Activated CD4-positive, alpha-beta memory T cell treated with anti-CD3 and anti-CD28 coated beads, Interleukin-2, amount 10 ng/mL, durations not matched to agents 7 days and 5 days (primary cell): Measurements from ENCODE around the gene RANBP17. TPM values are rescaled to one million over a fixed set of nuclear protein-coding genes. Genes with fewer than 3 reads are reported as not detected.
A peak's percentile ranks its signal among the peaks of the same experiment; 100 is the strongest.

Experiments
- CTCF ChIA-PET: fragments of 350-600 bp; sonication (Branson Sonifier 250); formaldehyde crosslinking; loops from one replicate; lab custom pipeline; 2021; ENCODE audit warnings: antibody characterized with exemption, inconsistent platforms; lab: Charles Lee
- POLR2A ChIA-PET: fragments of 350-600 bp; sonication (Branson Sonifier 250); formaldehyde crosslinking; loops from one replicate; lab custom pipeline; 2021; ENCODE audit warnings: antibody characterized with exemption; lab: Charles Lee
- DNase-seq: peaks from one replicate; pipeline ENCODE4 v3.0.0-alpha.2; 2020
- H3K27ac Mint-ChIP-seq: one replicate; pipeline ENCODE4 v1.8.0; 2021; ENCODE audit warnings: mild to moderate bottlenecking, mixed read lengths
- H3K27me3 Mint-ChIP-seq: one replicate; pipeline ENCODE4 v1.8.0; 2021; ENCODE audit warnings: mixed read lengths
- H3K36me3 Mint-ChIP-seq: one replicate; pipeline ENCODE4 v1.8.0; 2021; ENCODE audit warnings: low read depth, mixed read lengths
- H3K4me1 Mint-ChIP-seq: one replicate; pipeline ENCODE4 v1.8.0; 2021; ENCODE audit warnings: mixed read lengths
- H3K4me3 Mint-ChIP-seq: one replicate; pipeline ENCODE4 v1.8.0; 2021; ENCODE audit warnings: mild to moderate bottlenecking, mixed read lengths
- H3K9me3 Mint-ChIP-seq: one replicate; pipeline ENCODE4 v1.8.0; 2021; ENCODE audit warnings: mixed read lengths
- total RNA-seq, 2 experiments: library from RNA; stranded (reverse); gene quantifications; one replicate each; pipeline ENCODE4 v1.2.3, GENCODE V29; 2021

The RANBP17 gene
- total RNA-seq, 2 experiments from 2014 or later = not detected

GRCh38 chr5:171226864-171227263, 365.0 kb downstream of the RANBP17 start:
- CTCF ChIA-PET = interaction anchor here (1.0 kb wide), 1 partner anchor 13 kb away, joined by 3 read pairs; no protein-coding TSS in a partner anchor
- Mint-ChIP-seq H3K27ac (no peak overlapping the region), H3K36me3 (no peaks in the 10 kb centered on the region), H3K4me3 (no peak overlapping the region), H3K27me3 (peaks cover 5% of the 10 kb centered on the region), H3K9me3 (no peaks in the 10 kb centered on the region), H3K4me1 (peaks cover 6% of the 10 kb centered on the region)
- no peak for DNase-seq
- POLR2A ChIA-PET = no interaction called here

GRCh38 chr5:171236651-171237050, 374.8 kb downstream of the RANBP17 start:
- ChIA-PET POLR2A (no interaction called here), CTCF (no interaction called here)
- H3K27ac Mint-ChIP-seq = no peak overlapping the region
- H3K27me3 Mint-ChIP-seq = peaks cover 18% of the 10 kb centered on the region
- no peaks in the 10 kb centered on the region for H3K36me3 Mint-ChIP-seq
- no peaks in the 10 kb centered on the region for H3K4me1 Mint-ChIP-seq
- DNase-seq = no peak
- no peaks in the 10 kb centered on the region for H3K9me3 Mint-ChIP-seq
- no peak overlapping the region for H3K4me3 Mint-ChIP-seq

- Mint-ChIP-seq H3K9me3 (no peaks in the 10 kb centered on the region), H3K27ac (no peak overlapping the region), H3K36me3 (no peaks in the 10 kb centered on the region), H3K4me1 (no peaks in the 10 kb centered on the region), H3K27me3 (peaks cover 17% of the 10 kb centered on the region), H3K4me3 (no peak overlapping the region)
- ChIA-PET CTCF (no interaction called here), POLR2A (no interaction called here)
- DNase-seq = no peak
Measured at GRCh38 chr5:171242521-171242920, 380.7 kb downstream of the RANBP17 start.

- ChIA-PET CTCF (interaction anchor here (1.2 kb wide), 1 partner anchor 239 kb away, joined by 3 read pairs; no protein-coding TSS in a partner anchor), POLR2A (no interaction called here)
- no peak overlapping the region for H3K4me3 Mint-ChIP-seq
- H3K27me3 Mint-ChIP-seq = peaks cover 6% of the 10 kb centered on the region
- H3K4me1 Mint-ChIP-seq = no peaks in the 10 kb centered on the region
- no peak for DNase-seq
- no peaks in the 10 kb centered on the region for H3K36me3 Mint-ChIP-seq
- no peak overlapping the region for H3K27ac Mint-ChIP-seq
- H3K9me3 Mint-ChIP-seq = peaks cover 7% of the 10 kb centered on the region
Measured at GRCh38 chr5:171246231-171246630, 384.4 kb downstream of the RANBP17 start.

- DNase-seq = no peak
- no peaks in the 10 kb centered on the region for H3K36me3 Mint-ChIP-seq
- no peaks in the 10 kb centered on the region for H3K4me1 Mint-ChIP-seq
- H3K27me3 Mint-ChIP-seq = peaks cover 4% of the 10 kb centered on the region
- H3K27ac Mint-ChIP-seq = no peak overlapping the region
- ChIA-PET POLR2A (no interaction called here), CTCF (no interaction called here)
- no peak overlapping the region for H3K4me3 Mint-ChIP-seq
- peaks cover 7% of the 10 kb centered on the region for H3K9me3 Mint-ChIP-seq
Measured at GRCh38 chr5:171249460-171249859, 387.6 kb downstream of the RANBP17 start.

- CTCF ChIA-PET = no interaction called here
- Mint-ChIP-seq H3K9me3 (peaks cover 7% of the 10 kb centered on the region), H3K4me3 (no peak overlapping the region), H3K27me3 (peaks cover 9% of the 10 kb centered on the region), H3K27ac (no peak overlapping the region), H3K36me3 (no peaks in the 10 kb centered on the region), H3K4me1 (no peaks in the 10 kb centered on the region)
- no peak for DNase-seq
- POLR2A ChIA-PET = no interaction called here
Measured at GRCh38 chr5:171250738-171251137, 388.9 kb downstream of the RANBP17 start.

GRCh38 chr5:171251519-171251918, 389.7 kb downstream of the RANBP17 start:
- ChIA-PET CTCF (no interaction called here), POLR2A (no interaction called here)
- Mint-ChIP-seq H3K27ac (no peak overlapping the region), H3K27me3 (peaks cover 9% of the 10 kb centered on the region), H3K4me1 (no peaks in the 10 kb centered on the region), H3K9me3 (peaks cover 7% of the 10 kb centered on the region), H3K36me3 (no peaks in the 10 kb centered on the region), H3K4me3 (no peak overlapping the region)
- DNase-seq = no peak

GRCh38 chr5:171252674-171253073, 390.9 kb downstream of the RANBP17 start:
- ChIA-PET CTCF (no interaction called here), POLR2A (no interaction called here)
- H3K4me1 Mint-ChIP-seq = no peaks in the 10 kb centered on the region
- no peak for DNase-seq
- peaks cover 7% of the 10 kb centered on the region for H3K9me3 Mint-ChIP-seq
- no peak overlapping the region for H3K27ac Mint-ChIP-seq
- peaks cover 9% of the 10 kb centered on the region for H3K27me3 Mint-ChIP-seq
- no peak overlapping the region for H3K4me3 Mint-ChIP-seq
- no peaks in the 10 kb centered on the region for H3K36me3 Mint-ChIP-seq

GRCh38 chr5:171258737-171259415, 397.1 kb downstream of the RANBP17 start:
- H3K36me3 Mint-ChIP-seq = no peaks in the 10 kb centered on the region

GRCh38 chr5:171261361-171261760, 399.5 kb downstream of the RANBP17 start:
- peaks cover 15% of the 10 kb centered on the region for H3K4me1 Mint-ChIP-seq
- no peak overlapping the region for H3K4me3 Mint-ChIP-seq
- H3K9me3 Mint-ChIP-seq = no peaks in the 10 kb centered on the region
- H3K27ac Mint-ChIP-seq = no peak overlapping the region
- H3K27me3 Mint-ChIP-seq = peaks cover 10% of the 10 kb centered on the region
- no peaks in the 10 kb centered on the region for H3K36me3 Mint-ChIP-seq
- ChIA-PET CTCF (no interaction called here), POLR2A (no interaction called here)
- no peak for DNase-seq

More at GRCh38 chr5:171258737-171259415, 397.1 kb downstream of the RANBP17 start:
- no peak overlapping the region for H3K4me3 Mint-ChIP-seq
- H3K27ac Mint-ChIP-seq = no peak overlapping the region
- no peaks in the 10 kb centered on the region for H3K4me1 Mint-ChIP-seq
- DNase-seq = no peak
- H3K9me3 Mint-ChIP-seq = no peaks in the 10 kb centered on the region
- ChIA-PET CTCF (no interaction called here), POLR2A (no interaction called here)
- peaks cover 16% of the 10 kb centered on the region for H3K27me3 Mint-ChIP-seq

- H3K4me3 Mint-ChIP-seq = no peak overlapping the region
- peaks cover 10% of the 10 kb centered on the region for H3K27me3 Mint-ChIP-seq
- H3K9me3 Mint-ChIP-seq = no peaks in the 10 kb centered on the region
- DNase-seq = no peak
- POLR2A ChIA-PET = no interaction called here
- H3K27ac Mint-ChIP-seq = no peak overlapping the region
- no peaks in the 10 kb centered on the region for H3K36me3 Mint-ChIP-seq
- H3K4me1 Mint-ChIP-seq = peaks cover 15% of the 10 kb centered on the region
- CTCF ChIA-PET = interaction anchor here (1.0 kb wide), 1 partner anchor 10 kb away, joined by 3 read pairs; no protein-coding TSS in a partner anchor
Measured at GRCh38 chr5:171261904-171262303, 400.1 kb downstream of the RANBP17 start.

- Mint-ChIP-seq H3K36me3 (no peaks in the 10 kb centered on the region), H3K4me3 (no peak overlapping the region), H3K27me3 (peaks cover 10% of the 10 kb centered on the region), H3K4me1 (peaks cover 15% of the 10 kb centered on the region), H3K27ac (no peak overlapping the region), H3K9me3 (no peaks in the 10 kb centered on the region)
- no peak for DNase-seq
- ChIA-PET POLR2A (no interaction called here), CTCF (no interaction called here)
Measured at GRCh38 chr5:171263181-171263580, 401.4 kb downstream of the RANBP17 start.

GRCh38 chr5:171264843-171265242, 403.0 kb downstream of the RANBP17 start:
- Mint-ChIP-seq H3K4me3 (no peak overlapping the region), H3K27me3 (peaks cover 11% of the 10 kb centered on the region), H3K4me1 (peaks cover 15% of the 10 kb centered on the region), H3K27ac (peak overlapping the region; percentile 10), H3K36me3 (no peaks in the 10 kb centered on the region), H3K9me3 (no peaks in the 10 kb centered on the region)
- ChIA-PET CTCF (no interaction called here), POLR2A (no interaction called here)
- no peak for DNase-seq
